Measurements from ENCODE around the gene GAPDHS. TPM values are rescaled to one million over a fixed set of nuclear protein-coding genes. Genes with fewer than 3 reads are reported as not detected.

Gene GAPDHS
- total and polyA plus RNA-seq, 5 donors from 2014 or later = not detected

- ATAC-seq (ENCODE audit: low read depth in 2 of 2) (no peak), DNase-seq (no peak)
- no peak overlapping the region for H3K27ac ChIP-seq (ENCODE audit: insufficient read depth, low read length, poor library complexity, severe bottlenecking)
- no peak overlapping the region for H3K4me3 Mint-ChIP-seq
- H3K4me1 ChIP-seq (ENCODE audit: control insufficient read depth, insufficient read depth, low read length, poor library complexity, severe bottlenecking) = no peaks in the 10 kb centered on the region
- H3K4me1 Mint-ChIP-seq = no peaks in the 10 kb centered on the region
- H3K36me3 Mint-ChIP-seq = no peaks in the 10 kb centered on the region
- peaks cover 0 to 1% (median 0%) of the 10 kb centered on the region in 7 donors for H3K9me3 Mint-ChIP-seq
- peaks cover 2% of the 10 kb centered on the region for H3K27me3 ChIP-seq (ENCODE audit: control insufficient read depth, insufficient read depth, low read length)
- H3K27ac Mint-ChIP-seq = no peak overlapping the region
- H3K9me3 ChIP-seq (ENCODE audit: control insufficient read depth in 2 of 2, low read length in 2 of 2) = no peaks in the 10 kb centered on the region
- peaks cover 28% of the 10 kb centered on the region for H3K27me3 Mint-ChIP-seq
- no peak overlapping the region for H3K4me3 ChIP-seq (ENCODE audit: low read depth, low read length)
- no peaks in the 10 kb centered on the region for H3K36me3 ChIP-seq (ENCODE audit: control insufficient read depth, insufficient read depth, low read length)
Observed at GRCh38 chr19:35569281-35569781, 36.1 kb downstream of the GAPDHS start.

GRCh38 chr19:35571406-35571965 lies 38.2 kb downstream of the GAPDHS start:
- H3K9me3 Mint-ChIP-seq = peaks cover 0 to 19% (median 5%) of the 10 kb centered on the region in 7 donors
- H3K4me3 Mint-ChIP-seq = no peak overlapping the region
- peak overlapping the region in 1 of 3 donors; percentile 23 for H3K27ac Mint-ChIP-seq
- peaks cover 28% of the 10 kb centered on the region for H3K27me3 Mint-ChIP-seq
- Histone ChIP-seq H3K4me1 (ENCODE audit: control insufficient read depth, insufficient read depth, low read length, poor library complexity, severe bottlenecking) (no peaks in the 10 kb centered on the region), H3K9me3 (ENCODE audit: control insufficient read depth in 2 of 2, low read length in 2 of 2) (peaks cover 12 to 15% of the 10 kb centered on the region in 2 experiments), H3K27me3 (ENCODE audit: control insufficient read depth, insufficient read depth, low read length) (no peaks in the 10 kb centered on the region), H3K4me3 (ENCODE audit: low read depth, low read length) (no peak overlapping the region), H3K36me3 (ENCODE audit: control insufficient read depth, insufficient read depth, low read length) (no peaks in the 10 kb centered on the region), H3K27ac (ENCODE audit: insufficient read depth, low read length, poor library complexity, severe bottlenecking) (no peak overlapping the region)
- H3K36me3 Mint-ChIP-seq = no peaks in the 10 kb centered on the region
- DNase-seq = no peak
- ATAC-seq (ENCODE audit: low read depth in 2 of 2) = no peak
- H3K4me1 Mint-ChIP-seq = no peaks in the 10 kb centered on the region

- no peak overlapping the region for H3K4me3 ChIP-seq (ENCODE audit: low read depth, low read length)
- no peaks in the 10 kb centered on the region for H3K4me1 ChIP-seq (ENCODE audit: control insufficient read depth, insufficient read depth, low read length, poor library complexity, severe bottlenecking)
- H3K36me3 Mint-ChIP-seq = no peaks in the 10 kb centered on the region
- no peaks in the 10 kb centered on the region for H3K27me3 ChIP-seq (ENCODE audit: control insufficient read depth, insufficient read depth, low read length)
- no peaks in the 10 kb centered on the region for H3K36me3 ChIP-seq (ENCODE audit: control insufficient read depth, insufficient read depth, low read length)
- peaks cover 6% of the 10 kb centered on the region for H3K27me3 Mint-ChIP-seq
- no peak overlapping the region for H3K4me3 Mint-ChIP-seq
- peaks cover 0 to 35% (median 15%) of the 10 kb centered on the region in 7 donors for H3K9me3 Mint-ChIP-seq
- peaks cover 20 to 27% of the 10 kb centered on the region in 2 experiments for H3K9me3 ChIP-seq (ENCODE audit: control insufficient read depth in 2 of 2, low read length in 2 of 2)
- no peak overlapping the region for H3K27ac Mint-ChIP-seq
- no peak for ATAC-seq (ENCODE audit: low read depth in 2 of 2)
- DNase-seq = no peak
- H3K4me1 Mint-ChIP-seq = no peaks in the 10 kb centered on the region
- H3K27ac ChIP-seq (ENCODE audit: insufficient read depth, low read length, poor library complexity, severe bottlenecking) = no peak overlapping the region
Observed at GRCh38 chr19:35577918-35578317, 44.7 kb downstream of the GAPDHS start.

- Mint-ChIP-seq H3K4me3 (no peak overlapping the region), H3K4me1 (no peaks in the 10 kb centered on the region), H3K27me3 (peaks cover 4% of the 10 kb centered on the region)
Observed at GRCh38 chr19:35578707-35579106, 45.5 kb downstream of the GAPDHS start.

GRCh38 chr19:35582760-35583159 lies 49.5 kb downstream of the GAPDHS start:
- Histone ChIP-seq H3K36me3 (ENCODE audit: control insufficient read depth, insufficient read depth, low read length) (no peaks in the 10 kb centered on the region), H3K4me1 (ENCODE audit: control insufficient read depth, insufficient read depth, low read length, poor library complexity, severe bottlenecking) (no peaks in the 10 kb centered on the region), H3K27me3 (ENCODE audit: control insufficient read depth, insufficient read depth, low read length) (peaks cover 4% of the 10 kb centered on the region), H3K27ac (ENCODE audit: insufficient read depth, low read length, poor library complexity, severe bottlenecking) (no peak overlapping the region), H3K4me3 (ENCODE audit: low read depth, low read length) (no peak overlapping the region), H3K9me3 (ENCODE audit: control insufficient read depth in 2 of 2, low read length in 2 of 2) (peaks cover 2% of the 10 kb centered on the region in 2 experiments)
- ATAC-seq (ENCODE audit: low read depth in 2 of 2) (no peak), DNase-seq (no peak)
- H3K9me3 Mint-ChIP-seq = peaks cover 0 to 6% (median 2%) of the 10 kb centered on the region in 7 donors
- no peak overlapping the region for H3K27ac Mint-ChIP-seq
- H3K27me3 Mint-ChIP-seq = peaks cover 12% of the 10 kb centered on the region
- H3K4me3 Mint-ChIP-seq = no peak overlapping the region
- H3K36me3 Mint-ChIP-seq = no peaks in the 10 kb centered on the region
- no peaks in the 10 kb centered on the region for H3K4me1 Mint-ChIP-seq

More at GRCh38 chr19:35578707-35579106, 45.5 kb downstream of the GAPDHS start:
- Mint-ChIP-seq H3K36me3 (no peaks in the 10 kb centered on the region), H3K27ac (no peak overlapping the region), H3K9me3 (peaks cover 0 to 35% (median 15%) of the 10 kb centered on the region in 7 donors)
- Histone ChIP-seq H3K4me1 (ENCODE audit: control insufficient read depth, insufficient read depth, low read length, poor library complexity, severe bottlenecking) (no peaks in the 10 kb centered on the region), H3K9me3 (ENCODE audit: control insufficient read depth in 2 of 2, low read length in 2 of 2) (peaks cover 20 to 27% of the 10 kb centered on the region in 2 experiments), H3K4me3 (ENCODE audit: low read depth, low read length) (no peak overlapping the region), H3K27ac (ENCODE audit: insufficient read depth, low read length, poor library complexity, severe bottlenecking) (no peak overlapping the region), H3K27me3 (ENCODE audit: control insufficient read depth, insufficient read depth, low read length) (no peaks in the 10 kb centered on the region), H3K36me3 (ENCODE audit: control insufficient read depth, insufficient read depth, low read length) (no peaks in the 10 kb centered on the region)
- ATAC-seq (ENCODE audit: low read depth in 2 of 2) (no peak), DNase-seq (no peak)

GRCh38 chr19:35585848-35586247 lies 52.6 kb downstream of the GAPDHS start, which contains the start of gene PMIS2:
TSS of gene PMIS2 (plus strand) at chr19:35586173. CDS start at chr19:35586260, 87 bp downstream.
- H3K36me3 ChIP-seq (ENCODE audit: control insufficient read depth, insufficient read depth, low read length) = no peaks in the 10 kb centered on the region
- no peaks in the 10 kb centered on the region for H3K4me1 ChIP-seq (ENCODE audit: control insufficient read depth, insufficient read depth, low read length, poor library complexity, severe bottlenecking)
- Mint-ChIP-seq H3K27ac (no peak within 1 kb of the TSS), H3K9me3 (peaks cover 0 to 5% (median 0%) of the 10 kb centered on the region in 7 donors), H3K27me3 (peaks cover 10% of the 10 kb centered on the region), H3K36me3 (no peaks in the 10 kb centered on the region), H3K4me3 (no peak within 1 kb of the TSS), H3K4me1 (no peaks in the 10 kb centered on the region)
- DNase-seq (peak in 1 of 3 donors; percentile 28), ATAC-seq (ENCODE audit: low read depth in 2 of 2) (no peak)
- no peak within 1 kb of the TSS for H3K4me3 ChIP-seq (ENCODE audit: low read depth, low read length)
- H3K27ac ChIP-seq (ENCODE audit: insufficient read depth, low read length, poor library complexity, severe bottlenecking) = no peak within 1 kb of the TSS
- peaks cover 4% of the 10 kb centered on the region for H3K27me3 ChIP-seq (ENCODE audit: control insufficient read depth, insufficient read depth, low read length)
- no peaks in the 10 kb centered on the region for H3K9me3 ChIP-seq (ENCODE audit: control insufficient read depth in 2 of 2, low read length in 2 of 2)

GRCh38 chr19:35587321-35587720 lies 54.1 kb downstream of the GAPDHS start:
- H3K27me3 ChIP-seq (ENCODE audit: control insufficient read depth, insufficient read depth, low read length) = peaks cover 4% of the 10 kb centered on the region
- ATAC-seq (ENCODE audit: low read depth in 2 of 2) (no peak), DNase-seq (no peak)
- H3K4me3 ChIP-seq (ENCODE audit: low read depth, low read length) = no peak overlapping the region
- no peaks in the 10 kb centered on the region for H3K36me3 ChIP-seq (ENCODE audit: control insufficient read depth, insufficient read depth, low read length)
- no peak overlapping the region for H3K27ac ChIP-seq (ENCODE audit: insufficient read depth, low read length, poor library complexity, severe bottlenecking)
- peaks cover 0 to 5% (median 0%) of the 10 kb centered on the region in 7 donors for H3K9me3 Mint-ChIP-seq
- peaks cover 8% of the 10 kb centered on the region for H3K27me3 Mint-ChIP-seq
- no peak overlapping the region for H3K27ac Mint-ChIP-seq
- H3K9me3 ChIP-seq (ENCODE audit: control insufficient read depth in 2 of 2, low read length in 2 of 2) = no peaks in the 10 kb centered on the region
- no peak overlapping the region for H3K4me3 Mint-ChIP-seq
- H3K36me3 Mint-ChIP-seq = no peaks in the 10 kb centered on the region
- H3K4me1 ChIP-seq (ENCODE audit: control insufficient read depth, insufficient read depth, low read length, poor library complexity, severe bottlenecking) = no peaks in the 10 kb centered on the region
- peaks cover 0 to 3% (median 0%) of the 10 kb centered on the region in 4 donors for H3K4me1 Mint-ChIP-seq

- no peak overlapping the region for H3K27ac Mint-ChIP-seq
Observed at GRCh38 chr19:35590875-35591274, 57.6 kb downstream of the GAPDHS start.

More at GRCh38 chr19:35590875-35591274, 57.6 kb downstream of the GAPDHS start:
- Histone ChIP-seq H3K27ac (ENCODE audit: insufficient read depth, low read length, poor library complexity, severe bottlenecking) (no peak overlapping the region), H3K36me3 (ENCODE audit: control insufficient read depth, insufficient read depth, low read length) (no peaks in the 10 kb centered on the region), H3K9me3 (ENCODE audit: control insufficient read depth in 2 of 2, low read length in 2 of 2) (no peaks in the 10 kb centered on the region), H3K4me3 (ENCODE audit: low read depth, low read length) (no peak overlapping the region), H3K27me3 (ENCODE audit: control insufficient read depth, insufficient read depth, low read length) (no peaks in the 10 kb centered on the region), H3K4me1 (ENCODE audit: control insufficient read depth, insufficient read depth, low read length, poor library complexity, severe bottlenecking) (no peaks in the 10 kb centered on the region)
- H3K27me3 Mint-ChIP-seq = peaks cover 8% of the 10 kb centered on the region
- H3K9me3 Mint-ChIP-seq = peaks cover 0 to 5% (median 0%) of the 10 kb centered on the region in 7 donors
- H3K4me3 Mint-ChIP-seq = no peak overlapping the region
- no peak for ATAC-seq (ENCODE audit: low read depth in 2 of 2)
- H3K36me3 Mint-ChIP-seq = no peaks in the 10 kb centered on the region
- peaks cover 0 to 3% (median 0%) of the 10 kb centered on the region in 4 donors for H3K4me1 Mint-ChIP-seq
- no peak for DNase-seq

Data from CD4-positive, CD25-positive, alpha-beta regulatory T cell (primary cell).